Measurements from ENCODE around the gene CCDC88B. TPM values are rescaled to one million over a fixed set of nuclear protein-coding genes. Genes with fewer than 3 reads are reported as not detected.

CCDC88B gene
- total and polyA plus RNA-seq, 2 of the 8 experiments (the other 6 are each of a cell fraction or from before 2014, with no cell fraction given): 5.9 to 12.5 TPM

GRCh38 chr11:64359712-64360445, 19.9 kb downstream of the CCDC88B start:
- Histone ChIP-seq H3K18ac (ENCODE audit: extremely low read depth, low read length) (peak overlapping the region; percentile 97), H3K4ac (replicated peaks; ENCODE audit: insufficient read length, low read depth, low read length) (no peak overlapping the region), H3K14ac (ENCODE audit: insufficient read length) (no peak overlapping the region), H2BK5ac (ENCODE audit: low read depth, low read length) (no peak overlapping the region), H2BK12ac (ENCODE audit: low read depth, low read length) (0 out of 2 replicates have a peak overlapping the region, but pooled peaks have one; percentile 97), H4K20me1 (replicated peaks in 1 of 2; ENCODE audit: control insufficient read depth in 1 of 2, insufficient read depth in 2 of 2, low read length in 2 of 2) (peaks cover 0 to 4% of the 10 kb centered on the region in 2 experiments), H3K27me3 (replicated peaks in 1 of 4; ENCODE audit: control insufficient read depth in 3 of 4, extremely low read depth in 1 of 4, insufficient read depth in 3 of 4, low read length in 3 of 4) (no peaks in the 10 kb centered on the region), H3K36me3 (ENCODE audit: control insufficient read depth in 2 of 4, insufficient read depth in 4 of 4, low read length in 3 of 4) (peaks cover 0 to 9% (median 3%) of the 10 kb centered on the region in 4 experiments; a peak in 3 of 8 replicates), H4K91ac (replicated peaks; ENCODE audit: insufficient read length, low read length) (peak overlapping the region; percentile 95), H4K5ac (ENCODE audit: insufficient read length, low read depth, low read length) (no peak overlapping the region), H3K9me3 (ENCODE audit: insufficient read depth in 2 of 2, low read depth in 1 of 2, low read length in 1 of 2) (no peaks in the 10 kb centered on the region), H3K23me2 (ENCODE audit: low read depth, low read length) (peaks cover 7% of the 10 kb centered on the region; the same call in 1 of the 2 replicates), H3K23ac (ENCODE audit: insufficient read length) (no peak overlapping the region), H2BK20ac (ENCODE audit: low read length) (no peak overlapping the region), H3K79me1 (ENCODE audit: low read depth, low read length) (no peaks in the 10 kb centered on the region; the same call in 1 of the 2 replicates), H3K9ac (replicated peaks in 1 of 4; ENCODE audit: extremely low read depth in 1 of 4, low read depth in 3 of 4, low read length in 3 of 4) (no peak overlapping the region), H3K4me1 (replicated peaks in 1 of 4; ENCODE audit: control insufficient read depth in 3 of 4, insufficient read depth in 4 of 4, low read length in 3 of 4) (peaks cover 0 to 35% (median 28%) of the 10 kb centered on the region in 4 experiments; a peak in 6 of 7 replicates), H3K4me3 (ENCODE audit: extremely low read depth in 1 of 4, insufficient read depth in 2 of 4, low read depth in 3 of 4, low read length in 4 of 4) (peak overlapping the region; percentile 61 to 83 (median 72)), H3K4me2 (ENCODE audit: insufficient read depth in 1 of 2, low read depth in 2 of 2, low read length in 2 of 2) (peak overlapping the region; percentile 87 to 89), H3K56ac (replicated peaks; ENCODE audit: insufficient read length, low read depth, low read length) (no peak overlapping the region), H3K79me2 (ENCODE audit: control insufficient read depth in 1 of 2, insufficient read depth in 2 of 2, low read length in 2 of 2) (no peaks in the 10 kb centered on the region), H2BK120ac (replicated peaks; ENCODE audit: low read depth, low read length) (no peak overlapping the region), H4K8ac (ENCODE audit: extremely low read depth, insufficient read depth, low read length) (no peak overlapping the region; the same call in 1 of the 2 replicates), H2AK5ac (ENCODE audit: low read depth, low read length) (no peak overlapping the region), H2AFZ (ENCODE audit: low read length) (0 out of 2 replicates have a peak overlapping the region, but pooled peaks have one; percentile 43), H3K27ac (ENCODE audit: low read depth, low read length) (no peak overlapping the region), H2BK15ac (ENCODE audit: low read length) (peak overlapping the region; percentile 46; the same call in 1 of the 2 replicates)
- FAIRE-seq (no peak), DNase-seq (ENCODE audit: low read depth in 1 of 2, low spot score in 2 of 2) (no peak)
- CTCF ChIA-PET (ENCODE audit: partially characterized antibody): interaction anchor here (0.5 to 22.0 kb wide), 10 partner anchors 10 to 497 kb away, joined by 3 to 409 read pairs (median 5); partner anchors contain the start of gene CCDC88B
- WGBS, 2 experiments (ENCODE audit: extremely low coverage in 1 of 2, insufficient coverage in 1 of 2, insufficient read length in 1 of 2, insufficient replicate concordance in 2 of 2, low coverage in 1 of 2, low lambda C conversion rate in 2 of 2, missing lambda C conversion rate in 1 of 2): 65% methylated on average over 27 of the region's 38 CpGs; no CpG with 5 or more reads in 1 of the 2 experiments
- POLR2A ChIA-PET (ENCODE audit: partially characterized antibody): interaction anchor here (0.5 to 3.6 kb wide), 10 partner anchors 9 to 408 kb away, joined by 3 to 14 read pairs (median 3); no protein-coding TSS in a partner anchor
- no peak for TF ChIP-seq BCL11A (IDR thresholded peaks at IDR 0.05; ENCODE audit: low read depth in 2 of 2, low read length in 2 of 2)
- peak; percentile 51 for TF ChIP-seq SAP30 (IDR thresholded peaks at IDR 0.05; ENCODE audit: insufficient read depth, insufficient replicate concordance, low read length)
- TF ChIP-seq HDAC2 (IDR thresholded peaks at IDR 0.05; ENCODE audit: borderline replicate concordance in 1 of 2, low read depth in 2 of 2, low read length in 2 of 2): 0 out of 4 replicates have a peak, but pooled peaks of 1 of the 2 experiments have one; percentile 31
- TF ChIP-seq RAD21 (IDR thresholded peaks at IDR 0.05 in 1 of 2, conservative IDR thresholded peaks at IDR 0.05 in 1 of 2; ENCODE audit: low read depth in 2 of 2, low read length in 2 of 2): peak in 1 of 2 experiments; percentile 1; a peak in 1 of 4 replicates

Measured in H1 (cell line).